Measurements from ENCODE around the gene DEXI. TPM values are rescaled to one million over a fixed set of nuclear protein-coding genes. Genes with fewer than 3 reads are reported as not detected.

Gene DEXI
- total RNA-seq, 2 experiments from 2014 or later: 23.4 to 25.9 TPM

- intact Hi-C loops (cut with micrococcal nuclease): loop anchor here (1.0 to 10.0 kb wide), 3 partner anchors 10 to 804 kb away; no protein-coding TSS in a partner anchor
- peaks cover 5% of the 10 kb centered on the region for H3K36me3 Mint-ChIP-seq (ENCODE audit: low read depth)
- no peaks in the 10 kb centered on the region for H3K27me3 Mint-ChIP-seq (ENCODE audit: low read depth)
- H3K9me3 Mint-ChIP-seq: no peaks in the 10 kb centered on the region
- CTCF ChIA-PET: interaction anchor here (0.7 to 1.5 kb wide), 4 partner anchors 9 to 276 kb away, joined by 3 to 6 read pairs (median 4); no protein-coding TSS in a partner anchor
- H3K27ac Mint-ChIP-seq: no peak overlapping the region
- H3K4me1 Mint-ChIP-seq (ENCODE audit: low read depth): peaks cover 29% of the 10 kb centered on the region
- no peak for DNase-seq
- H3K4me3 Mint-ChIP-seq: no peak overlapping the region
Measured at GRCh38 chr16:10980813-10981212, 38.5 kb upstream of the DEXI start.

- Mint-ChIP-seq H3K9me3 (no peaks in the 10 kb centered on the region), H3K4me3 (no peak overlapping the region), H3K27ac (no peak overlapping the region), H3K36me3 (ENCODE audit: low read depth) (peaks cover 5% of the 10 kb centered on the region), H3K4me1 (ENCODE audit: low read depth) (peaks cover 26% of the 10 kb centered on the region), H3K27me3 (ENCODE audit: low read depth) (no peaks in the 10 kb centered on the region)
- CTCF ChIA-PET: interaction anchor here (0.7 to 1.5 kb wide), 4 partner anchors 8 to 277 kb away, joined by 3 to 6 read pairs (median 4); no protein-coding TSS in a partner anchor
- intact Hi-C loops (cut with micrococcal nuclease): loop anchor here (10.0 kb wide), 1 partner anchor 805 kb away; no protein-coding TSS in a partner anchor
- DNase-seq: no peak
Measured at GRCh38 chr16:10979717-10980601, 37.7 kb upstream of the DEXI start.

GRCh38 chr16:10978871-10979446, 36.7 kb upstream of the DEXI start:
- Mint-ChIP-seq H3K4me3 (no peak overlapping the region), H3K27ac (no peak overlapping the region), H3K4me1 (ENCODE audit: low read depth) (peaks cover 21% of the 10 kb centered on the region), H3K36me3 (ENCODE audit: low read depth) (peaks cover 5% of the 10 kb centered on the region), H3K9me3 (no peaks in the 10 kb centered on the region), H3K27me3 (ENCODE audit: low read depth) (no peaks in the 10 kb centered on the region)
- no peak for DNase-seq
- intact Hi-C loops (cut with micrococcal nuclease): no loop called here
- CTCF ChIA-PET: interaction anchor here (1.0 kb wide), 1 partner anchor 40 kb away, joined by 3 read pairs; no protein-coding TSS in a partner anchor

- DNase-seq: no peak
- Mint-ChIP-seq H3K4me3 (no peak overlapping the region), H3K4me1 (ENCODE audit: low read depth) (peaks cover 20% of the 10 kb centered on the region), H3K9me3 (no peaks in the 10 kb centered on the region), H3K36me3 (ENCODE audit: low read depth) (peaks cover 8% of the 10 kb centered on the region), H3K27ac (no peak overlapping the region), H3K27me3 (ENCODE audit: low read depth) (no peaks in the 10 kb centered on the region)
- intact Hi-C loops (cut with micrococcal nuclease): no loop called here
- CTCF ChIA-PET: interaction anchor here (1.0 kb wide), 1 partner anchor 41 kb away, joined by 3 read pairs; no protein-coding TSS in a partner anchor
Measured at GRCh38 chr16:10978124-10978523, 35.9 kb upstream of the DEXI start.

- H3K4me3 Mint-ChIP-seq: no peak overlapping the region
- no peak overlapping the region for H3K27ac Mint-ChIP-seq
- intact Hi-C loops (cut with micrococcal nuclease): no loop called here
Measured at GRCh38 chr16:10976634-10977033, 34.4 kb upstream of the DEXI start.

GRCh38 chr16:10972819-10973464, 30.7 kb upstream of the DEXI start:
- no peak overlapping the region for H3K27ac Mint-ChIP-seq
- H3K4me1 Mint-ChIP-seq (ENCODE audit: low read depth): peaks cover 25% of the 10 kb centered on the region

More at GRCh38 chr16:10976634-10977033, 34.4 kb upstream of the DEXI start:
- H3K27me3 Mint-ChIP-seq (ENCODE audit: low read depth): no peaks in the 10 kb centered on the region
- peaks cover 15% of the 10 kb centered on the region for H3K36me3 Mint-ChIP-seq (ENCODE audit: low read depth)
- no peak for DNase-seq
- CTCF ChIA-PET: interaction anchor here (1.3 to 1.4 kb wide), 3 partner anchors 11 to 280 kb away, joined by 4 to 5 read pairs (median 4); partner anchors contain the start of gene SOCS1
- H3K9me3 Mint-ChIP-seq: no peaks in the 10 kb centered on the region
- peaks cover 22% of the 10 kb centered on the region for H3K4me1 Mint-ChIP-seq (ENCODE audit: low read depth)

GRCh38 chr16:10972108-10972818, 30.0 kb upstream of the DEXI start:
- CTCF ChIA-PET: interaction anchor here (0.6 to 4.0 kb wide), 13 partner anchors 8 to 412 kb away, joined by 3 to 67 read pairs (median 4); partner anchors contain the start of gene SOCS1
- Mint-ChIP-seq H3K4me3 (no peak overlapping the region), H3K27me3 (ENCODE audit: low read depth) (no peaks in the 10 kb centered on the region), H3K27ac (no peak overlapping the region), H3K36me3 (ENCODE audit: low read depth) (peaks cover 16% of the 10 kb centered on the region), H3K9me3 (no peaks in the 10 kb centered on the region), H3K4me1 (ENCODE audit: low read depth) (peaks cover 18% of the 10 kb centered on the region)
- intact Hi-C loops (cut with micrococcal nuclease): no loop called here
- DNase-seq: no peak

More at GRCh38 chr16:10972819-10973464, 30.7 kb upstream of the DEXI start:
- H3K27me3 Mint-ChIP-seq (ENCODE audit: low read depth): no peaks in the 10 kb centered on the region
- CTCF ChIA-PET: interaction anchor here (0.6 to 4.0 kb wide), 10 partner anchors 9 to 411 kb away, joined by 3 to 67 read pairs (median 4); partner anchors contain the start of gene SOCS1
- no peak for DNase-seq
- intact Hi-C loops (cut with micrococcal nuclease): no loop called here
- H3K9me3 Mint-ChIP-seq: no peaks in the 10 kb centered on the region
- H3K36me3 Mint-ChIP-seq (ENCODE audit: low read depth): peaks cover 16% of the 10 kb centered on the region
- no peak overlapping the region for H3K4me3 Mint-ChIP-seq

- Mint-ChIP-seq H3K9me3 (no peaks in the 10 kb centered on the region), H3K27ac (no peak overlapping the region), H3K4me1 (ENCODE audit: low read depth) (peaks cover 22% of the 10 kb centered on the region), H3K4me3 (no peak overlapping the region), H3K27me3 (ENCODE audit: low read depth) (no peaks in the 10 kb centered on the region), H3K36me3 (ENCODE audit: low read depth) (peaks cover 23% of the 10 kb centered on the region)
- CTCF ChIA-PET: interaction anchor here (0.7 to 4.0 kb wide), 28 partner anchors 8 to 434 kb away, joined by 3 to 67 read pairs (median 4); partner anchors contain the start of gene SOCS1
- peak; percentile 62 for DNase-seq
- intact Hi-C loops (cut with micrococcal nuclease): loop anchor here (1.0 to 2.0 kb wide), 4 partner anchors 10 to 384 kb away; no protein-coding TSS in a partner anchor
Measured at GRCh38 chr16:10971560-10971961, 29.3 kb upstream of the DEXI start.

- Mint-ChIP-seq H3K27ac (no peak overlapping the region), H3K4me3 (no peak overlapping the region), H3K9me3 (peaks cover 9% of the 10 kb centered on the region), H3K36me3 (ENCODE audit: low read depth) (peaks cover 33% of the 10 kb centered on the region), H3K27me3 (ENCODE audit: low read depth) (no peaks in the 10 kb centered on the region), H3K4me1 (ENCODE audit: low read depth) (peaks cover 37% of the 10 kb centered on the region)
- intact Hi-C loops (cut with micrococcal nuclease): loop anchor here (2.0 kb wide), 1 partner anchor 15 kb away; no protein-coding TSS in a partner anchor
- CTCF ChIA-PET: interaction anchor here (0.6 to 2.5 kb wide), 6 partner anchors 255 to 436 kb away, joined by 3 to 9 read pairs (median 6); no protein-coding TSS in a partner anchor
- no peak for DNase-seq
Measured at GRCh38 chr16:10970065-10970464, 27.8 kb upstream of the DEXI start.

GRCh38 chr16:10969615-10970014, 27.3 kb upstream of the DEXI start:
- intact Hi-C loops (cut with micrococcal nuclease): loop anchor here (2.0 kb wide), 1 partner anchor 15 kb away; no protein-coding TSS in a partner anchor
- Mint-ChIP-seq H3K9me3 (peaks cover 9% of the 10 kb centered on the region), H3K36me3 (ENCODE audit: low read depth) (peaks cover 34% of the 10 kb centered on the region), H3K4me1 (ENCODE audit: low read depth) (peaks cover 42% of the 10 kb centered on the region), H3K27ac (no peak overlapping the region), H3K4me3 (no peak overlapping the region), H3K27me3 (ENCODE audit: low read depth) (no peaks in the 10 kb centered on the region)
- no peak for DNase-seq
- CTCF ChIA-PET: interaction anchor here (0.6 to 2.5 kb wide), 6 partner anchors 16 to 436 kb away, joined by 3 to 8 read pairs (median 6); no protein-coding TSS in a partner anchor

- CTCF ChIA-PET: interaction anchor here (0.6 to 2.5 kb wide), 7 partner anchors 11 to 563 kb away, joined by 3 to 10 read pairs (median 4); partner anchors contain the start of gene SOCS1
- Mint-ChIP-seq H3K27me3 (ENCODE audit: low read depth) (no peaks in the 10 kb centered on the region), H3K27ac (no peak overlapping the region), H3K4me1 (ENCODE audit: low read depth) (peaks cover 51% of the 10 kb centered on the region), H3K4me3 (no peak overlapping the region), H3K36me3 (ENCODE audit: low read depth) (peaks cover 38% of the 10 kb centered on the region), H3K9me3 (peaks cover 9% of the 10 kb centered on the region)
- DNase-seq: no peak
- intact Hi-C loops (cut with micrococcal nuclease): no loop called here
Measured at GRCh38 chr16:10968498-10968897, 26.2 kb upstream of the DEXI start.

Measured in activated naive CD4-positive, alpha-beta T cell treated with anti-CD3 and anti-CD28 coated beads for 36 hours (primary cell).